ENCODE data around the gene AQP7.
"Not testable (repeated sequence)": the region's sequence is repeated elsewhere in the genome, so short reads cannot be mapped to it uniquely, and the experiment has no call there.

Gene AQP7

GRCh38 chr9:33404788-33405362, 2.5 kb upstream of the AQP7 start:
- Histone ChIP-seq H2AFZ (ENCODE audit: low read depth, low read length) (no peak overlapping the region), H3K36me3 (ENCODE audit: insufficient read depth, low read length) (no peaks in the 10 kb centered on the region), H3K27ac (ENCODE audit: low read length) (no peak overlapping the region), H3K9ac (ENCODE audit: low read depth, low read length) (no peak overlapping the region), H3K27me3 (ENCODE audit: insufficient read depth, low read length, poor library complexity) (no peaks in the 10 kb centered on the region), H3K4me2 (ENCODE audit: insufficient read depth, low read length) (no peak overlapping the region), H3K9me3 (ENCODE audit: insufficient read depth, low read length, severe bottlenecking) (no peaks in the 10 kb centered on the region), H3K4me1 (ENCODE audit: insufficient read depth, low read length) (no peaks in the 10 kb centered on the region), H4K20me1 (ENCODE audit: insufficient read depth, low read length) (no peaks in the 10 kb centered on the region), H3K79me2 (ENCODE audit: insufficient read depth, low read length) (no peaks in the 10 kb centered on the region), H3K4me3 (ENCODE audit: low read depth in 1 of 2, low read length in 2 of 2) (no peak overlapping the region)
- no peak for DNase-seq
- ATAC-seq (ENCODE audit: insufficient read depth, low read depth), result peak; percentile 57; the same call in 2 of the 3 replicates
- no peak for TF ChIP-seq CTCF (IDR thresholded peaks at IDR 0.05; ENCODE audit: borderline replicate concordance, extremely low read depth, low read length, poor library complexity, severe bottlenecking)
- no peak for TF ChIP-seq EZH2 (IDR thresholded peaks at IDR 0.05; ENCODE audit: borderline replicate concordance, low read depth, low read length, severe bottlenecking)

GRCh38 chr9:33403941-33404787, 1.8 kb upstream of the AQP7 start:
- no peaks in the 10 kb centered on the region for H3K79me2 ChIP-seq (ENCODE audit: insufficient read depth, low read length)

GRCh38 chr9:33401809-33402208, 559 bp downstream of the AQP7 start:
- not testable (repeated sequence) for H3K9me3 ChIP-seq (ENCODE audit: insufficient read depth, low read length, severe bottlenecking); H3K4me3 ChIP-seq (ENCODE audit: low read depth in 1 of 2, low read length in 2 of 2); H2AFZ ChIP-seq (ENCODE audit: low read depth, low read length); H3K4me1 ChIP-seq (ENCODE audit: insufficient read depth, low read length); H3K9ac ChIP-seq (ENCODE audit: low read depth, low read length); ATAC-seq (ENCODE audit: insufficient read depth, low read depth); H3K4me2 ChIP-seq (ENCODE audit: insufficient read depth, low read length); H3K27ac ChIP-seq (ENCODE audit: low read length); H3K27me3 ChIP-seq (ENCODE audit: insufficient read depth, low read length, poor library complexity); H3K36me3 ChIP-seq (ENCODE audit: insufficient read depth, low read length); H3K79me2 ChIP-seq (ENCODE audit: insufficient read depth, low read length); H4K20me1 ChIP-seq (ENCODE audit: insufficient read depth, low read length); DNase-seq

More at GRCh38 chr9:33403941-33404787, 1.8 kb upstream of the AQP7 start:
- Histone ChIP-seq H4K20me1 (ENCODE audit: insufficient read depth, low read length) (no peaks in the 10 kb centered on the region), H3K4me1 (ENCODE audit: insufficient read depth, low read length) (no peaks in the 10 kb centered on the region), H3K9ac (ENCODE audit: low read depth, low read length) (no peak overlapping the region), H3K27ac (ENCODE audit: low read length) (no peak overlapping the region), H3K4me3 (ENCODE audit: low read depth in 1 of 2, low read length in 2 of 2) (no peak overlapping the region), H3K36me3 (ENCODE audit: insufficient read depth, low read length) (no peaks in the 10 kb centered on the region), H3K9me3 (ENCODE audit: insufficient read depth, low read length, severe bottlenecking) (no peaks in the 10 kb centered on the region), H3K27me3 (ENCODE audit: insufficient read depth, low read length, poor library complexity) (no peaks in the 10 kb centered on the region), H3K4me2 (ENCODE audit: insufficient read depth, low read length) (no peak overlapping the region), H2AFZ (ENCODE audit: low read depth, low read length) (no peak overlapping the region)
- DNase-seq, result no peak
- no peak for ATAC-seq (ENCODE audit: insufficient read depth, low read depth)
- TF ChIP-seq EZH2 (IDR thresholded peaks at IDR 0.05; ENCODE audit: borderline replicate concordance, low read depth, low read length, severe bottlenecking) (no peak), CTCF (IDR thresholded peaks at IDR 0.05; ENCODE audit: borderline replicate concordance, extremely low read depth, low read length, poor library complexity, severe bottlenecking) (no peak)

GRCh38 chr9:33399047-33399446, 3.3 kb downstream of the AQP7 start:
- H3K27me3 ChIP-seq (ENCODE audit: insufficient read depth, low read length, poor library complexity); H3K9ac ChIP-seq (ENCODE audit: low read depth, low read length); H3K9me3 ChIP-seq (ENCODE audit: insufficient read depth, low read length, severe bottlenecking); DNase-seq; H3K4me2 ChIP-seq (ENCODE audit: insufficient read depth, low read length); H3K36me3 ChIP-seq (ENCODE audit: insufficient read depth, low read length); H3K27ac ChIP-seq (ENCODE audit: low read length); H3K4me3 ChIP-seq (ENCODE audit: low read depth in 1 of 2, low read length in 2 of 2); H2AFZ ChIP-seq (ENCODE audit: low read depth, low read length); H3K4me1 ChIP-seq (ENCODE audit: insufficient read depth, low read length); ATAC-seq (ENCODE audit: insufficient read depth, low read depth); H4K20me1 ChIP-seq (ENCODE audit: insufficient read depth, low read length); H3K79me2 ChIP-seq (ENCODE audit: insufficient read depth, low read length): not testable (repeated sequence)

GRCh38 chr9:33397801-33398200, 4.6 kb downstream of the AQP7 start:
- not testable (repeated sequence) for H3K4me2 ChIP-seq (ENCODE audit: insufficient read depth, low read length); H3K4me1 ChIP-seq (ENCODE audit: insufficient read depth, low read length); H3K27me3 ChIP-seq (ENCODE audit: insufficient read depth, low read length, poor library complexity); H2AFZ ChIP-seq (ENCODE audit: low read depth, low read length); H3K4me3 ChIP-seq (ENCODE audit: low read depth in 1 of 2, low read length in 2 of 2); H3K9me3 ChIP-seq (ENCODE audit: insufficient read depth, low read length, severe bottlenecking); H3K79me2 ChIP-seq (ENCODE audit: insufficient read depth, low read length); H3K36me3 ChIP-seq (ENCODE audit: insufficient read depth, low read length); ATAC-seq (ENCODE audit: insufficient read depth, low read depth); H3K9ac ChIP-seq (ENCODE audit: low read depth, low read length); H3K27ac ChIP-seq (ENCODE audit: low read length); H4K20me1 ChIP-seq (ENCODE audit: insufficient read depth, low read length); DNase-seq

GRCh38 chr9:33395159-33395879, 7.0 kb downstream of the AQP7 start:
- not testable (repeated sequence) for H3K27ac ChIP-seq (ENCODE audit: low read length); H3K9me3 ChIP-seq (ENCODE audit: insufficient read depth, low read length, severe bottlenecking); H2AFZ ChIP-seq (ENCODE audit: low read depth, low read length); H3K27me3 ChIP-seq (ENCODE audit: insufficient read depth, low read length, poor library complexity); H3K9ac ChIP-seq (ENCODE audit: low read depth, low read length); H3K36me3 ChIP-seq (ENCODE audit: insufficient read depth, low read length); H4K20me1 ChIP-seq (ENCODE audit: insufficient read depth, low read length); H3K4me1 ChIP-seq (ENCODE audit: insufficient read depth, low read length); H3K79me2 ChIP-seq (ENCODE audit: insufficient read depth, low read length); ATAC-seq (ENCODE audit: insufficient read depth, low read depth); DNase-seq; H3K4me2 ChIP-seq (ENCODE audit: insufficient read depth, low read length); H3K4me3 ChIP-seq (ENCODE audit: low read depth in 1 of 2, low read length in 2 of 2)
